Measurements from ENCODE around the gene SLC16A2. TPM values are rescaled to one million over a fixed set of nuclear protein-coding genes. Genes with fewer than 3 reads are reported as not detected.
"Not testable (repeated sequence)": the region's sequence is repeated elsewhere in the genome, so short reads cannot be mapped to it uniquely, and the experiment has no call there.

Gene SLC16A2
- total and polyA plus RNA-seq, 9 donors = 8.1 to 41.4 (median 24.1) TPM

GRCh38 chrX:74458736-74459135 lies 37.4 kb downstream of the SLC16A2 start:
- no peak overlapping the region for H3K27ac ChIP-seq
- no peaks in the 10 kb centered on the region for H3K27me3 ChIP-seq
- TF ChIP-seq POLR2A (IDR thresholded peaks at IDR 0.05) = no peak
- TF ChIP-seq CTCF (IDR thresholded peaks at IDR 0.05) = no peak
- TF ChIP-seq EP300 (IDR thresholded peaks at IDR 0.05) = no peak
- intact Hi-C loops (cut with DNase I) = no loop called here
- H3K4me3 ChIP-seq = no peak overlapping the region
- 9 to 16% (median 15%) methylated on average over 1 of the region's 1 CpG for WGBS, 3 donors
- no peaks in the 10 kb centered on the region for H3K36me3 ChIP-seq
- DNase-seq = no peak
- H3K4me1 ChIP-seq (ENCODE audit: insufficient read depth) = no peaks in the 10 kb centered on the region
- no peaks in the 10 kb centered on the region for H3K9me3 ChIP-seq

DNA sequence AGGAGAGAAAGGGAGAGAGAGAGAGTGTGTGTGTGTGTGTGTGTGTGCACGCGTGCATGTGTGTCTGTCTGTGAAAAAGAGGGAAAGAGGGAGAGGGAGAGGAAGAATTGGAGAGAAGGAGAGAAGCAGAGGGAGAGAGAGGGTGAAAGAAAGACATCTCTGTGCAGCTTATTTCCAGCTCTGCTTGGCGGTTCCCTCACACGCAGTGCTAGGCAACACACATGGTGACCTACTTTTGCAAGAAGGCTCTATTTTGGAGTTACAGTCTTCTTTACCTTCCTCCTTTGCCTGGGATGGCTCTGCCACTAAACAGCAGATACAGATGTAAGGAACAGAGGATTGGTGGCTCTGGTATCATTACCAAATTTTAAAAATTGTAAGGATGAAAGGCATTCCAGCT lies 40.1 kb downstream of the SLC16A2 start:
- no peak overlapping the region for H3K4me3 ChIP-seq
- H3K27ac ChIP-seq = no peak overlapping the region
- TF ChIP-seq POLR2A (IDR thresholded peaks at IDR 0.05) = no peak
- TF ChIP-seq EP300 (IDR thresholded peaks at IDR 0.05) = no peak
- no peak for TF ChIP-seq CTCF (IDR thresholded peaks at IDR 0.05)
- WGBS, 3 donors = 79 to 85% (median 81%) methylated on average over 4 of the region's 4 CpGs
- no peaks in the 10 kb centered on the region for H3K36me3 ChIP-seq
- H3K4me1 ChIP-seq (ENCODE audit: insufficient read depth) = no peaks in the 10 kb centered on the region
- no peaks in the 10 kb centered on the region for H3K9me3 ChIP-seq
- no peaks in the 10 kb centered on the region for H3K27me3 ChIP-seq
- intact Hi-C loops (cut with DNase I) = no loop called here
- DNase-seq = no peak

DNA sequence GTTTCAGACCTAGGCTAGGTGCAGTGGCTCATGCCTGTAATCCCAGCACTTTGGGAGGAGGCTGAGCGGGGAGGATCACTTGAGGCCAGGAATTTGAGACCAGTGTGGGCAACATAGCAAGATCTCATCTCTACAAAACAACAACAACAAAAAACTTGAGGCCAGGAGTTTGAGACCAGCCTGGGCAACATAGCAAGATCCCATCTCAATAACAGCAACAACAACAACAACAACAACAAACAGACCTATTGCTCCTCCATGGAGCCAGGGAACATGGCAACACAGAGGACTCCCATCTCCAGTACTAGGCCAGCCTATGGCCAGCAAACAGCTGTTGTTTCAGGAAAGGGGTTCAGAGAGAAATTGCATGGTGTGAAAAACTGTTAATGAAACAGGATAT lies 43.4 kb downstream of the SLC16A2 start:
- H3K4me1 ChIP-seq (ENCODE audit: insufficient read depth) = no peaks in the 10 kb centered on the region
- intact Hi-C loops (cut with DNase I) = no loop called here
- no peaks in the 10 kb centered on the region for H3K36me3 ChIP-seq

DNA sequence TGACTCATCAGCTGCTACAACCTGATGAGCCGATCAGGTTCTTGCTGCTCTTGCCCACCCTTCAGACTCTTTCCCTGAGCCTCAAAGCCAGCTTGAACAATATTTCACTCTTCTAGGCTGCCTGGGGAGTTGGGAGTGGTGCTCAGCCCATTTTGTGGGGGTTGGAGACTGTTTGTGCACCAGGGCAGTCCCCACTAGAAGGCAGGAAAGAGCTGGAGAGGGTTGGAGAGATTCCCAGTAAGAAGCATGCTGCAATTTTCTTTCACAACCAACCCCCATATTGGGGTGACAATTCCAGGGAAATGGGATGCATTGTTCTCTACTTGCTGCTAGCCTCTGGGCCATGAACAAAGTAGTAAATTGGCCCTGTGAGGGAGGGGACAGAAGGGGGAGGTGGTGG lies 44.1 kb downstream of the SLC16A2 start:
- WGBS, 3 donors = 80 to 96% (median 91%) methylated on average over 1 of the region's 1 CpG
- H3K4me3 ChIP-seq = no peak overlapping the region
- no peaks in the 10 kb centered on the region for H3K4me1 ChIP-seq (ENCODE audit: insufficient read depth)
- H3K27ac ChIP-seq = no peak overlapping the region
- no peaks in the 10 kb centered on the region for H3K36me3 ChIP-seq
- H3K9me3 ChIP-seq = no peaks in the 10 kb centered on the region
- no peak for DNase-seq
- TF ChIP-seq CTCF (IDR thresholded peaks at IDR 0.05) (no peak), EP300 (IDR thresholded peaks at IDR 0.05) (no peak), POLR2A (IDR thresholded peaks at IDR 0.05) (no peak)
- H3K27me3 ChIP-seq = no peaks in the 10 kb centered on the region
- intact Hi-C loops (cut with DNase I) = no loop called here

More for the DNA sequence above, 43.4 kb downstream of the SLC16A2 start:
- no peak overlapping the region for H3K4me3 ChIP-seq
- TF ChIP-seq POLR2A (IDR thresholded peaks at IDR 0.05) (no peak), CTCF (IDR thresholded peaks at IDR 0.05) (no peak), EP300 (IDR thresholded peaks at IDR 0.05) (no peak)
- WGBS, 3 donors = 58 to 89% (median 83%) methylated on average over 1 of the region's 1 CpG
- no peak overlapping the region for H3K27ac ChIP-seq
- H3K27me3 ChIP-seq = no peaks in the 10 kb centered on the region
- no peaks in the 10 kb centered on the region for H3K9me3 ChIP-seq
- no peak for DNase-seq

- Histone ChIP-seq H3K4me1 (ENCODE audit: insufficient read depth) (no peaks in the 10 kb centered on the region), H3K36me3 (no peaks in the 10 kb centered on the region), H3K9me3 (no peaks in the 10 kb centered on the region), H3K27ac (no peak overlapping the region), H3K4me3 (no peak overlapping the region), H3K27me3 (no peaks in the 10 kb centered on the region)
- DNase-seq = no peak
- intact Hi-C loops (cut with DNase I) = no loop called here
- no peak for TF ChIP-seq EP300 (IDR thresholded peaks at IDR 0.05)
- TF ChIP-seq CTCF (IDR thresholded peaks at IDR 0.05) = no peak
Observed at GRCh38 chrX:74467656-74468055, 46.4 kb downstream of the SLC16A2 start.

GRCh38 chrX:74473116-74473515 lies 51.8 kb downstream of the SLC16A2 start:
- H3K36me3 ChIP-seq; intact Hi-C loops (cut with DNase I); DNase-seq; H3K9me3 ChIP-seq; H3K27me3 ChIP-seq; H3K4me3 ChIP-seq; H3K27ac ChIP-seq; H3K4me1 ChIP-seq (ENCODE audit: insufficient read depth): not testable (repeated sequence)
- WGBS, 3 donors = 69 to 74% (median 69%) methylated on average over 2 of the region's 2 CpGs

Measured in ovary (tissue), 9 donors.